ENCODE measurements around the gene SLC6A1.

DNA sequence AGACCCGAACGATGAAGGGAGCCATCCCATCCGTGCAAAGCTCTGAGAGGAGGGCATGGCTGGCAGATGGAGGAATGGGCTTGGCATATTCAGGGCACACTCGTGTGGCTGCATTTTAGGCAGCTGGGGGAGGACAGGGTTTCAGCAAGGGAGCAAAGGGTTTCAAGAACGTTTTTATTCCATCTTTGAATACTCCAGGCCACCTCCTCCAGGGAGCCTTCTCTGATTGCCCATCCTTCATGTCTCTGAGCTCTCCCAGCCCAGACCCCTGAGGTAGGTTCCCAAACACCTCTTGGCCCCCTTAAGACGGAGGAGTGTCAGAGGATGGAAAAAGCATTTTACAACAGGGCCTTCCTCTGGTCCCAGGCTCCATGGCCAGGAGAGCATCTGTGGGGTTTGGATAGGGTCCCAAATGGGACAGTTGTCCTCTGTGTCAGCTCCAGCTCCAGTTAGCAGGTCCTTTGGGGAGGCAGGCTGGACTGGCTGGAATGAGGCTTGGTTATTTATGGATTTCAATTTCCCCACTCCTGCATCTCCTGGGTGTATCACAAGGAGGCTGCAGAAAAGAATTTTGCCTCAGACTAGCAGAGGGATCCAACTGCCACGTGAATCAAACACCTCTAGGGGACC, 17.7 kb upstream of the SLC6A1 start:
- no peak for TF ChIP-seq ZNF274 (IDR thresholded peaks at IDR 0.05; ENCODE audit: low read depth, low read length)
- no peak for TF ChIP-seq YY1 (IDR thresholded peaks at IDR 0.05; ENCODE audit: insufficient read depth, insufficient read length)
- no peak for TF ChIP-seq SUZ12 (IDR thresholded peaks at IDR 0.05; ENCODE audit: extremely low read depth, insufficient read depth, insufficient read length)
